DMS153 treated with DMSO at 0.1 percent for 48 hours (cell line): ENCODE data around the gene TMEM247.

Experiments used
- DNase-seq: peaks from one replicate; lab custom pipeline; 2025; ENCODE audit not compliant: unreplicated experiment; lab: John Stamatoyannopoulos, UW

TMEM247 gene

DNA sequence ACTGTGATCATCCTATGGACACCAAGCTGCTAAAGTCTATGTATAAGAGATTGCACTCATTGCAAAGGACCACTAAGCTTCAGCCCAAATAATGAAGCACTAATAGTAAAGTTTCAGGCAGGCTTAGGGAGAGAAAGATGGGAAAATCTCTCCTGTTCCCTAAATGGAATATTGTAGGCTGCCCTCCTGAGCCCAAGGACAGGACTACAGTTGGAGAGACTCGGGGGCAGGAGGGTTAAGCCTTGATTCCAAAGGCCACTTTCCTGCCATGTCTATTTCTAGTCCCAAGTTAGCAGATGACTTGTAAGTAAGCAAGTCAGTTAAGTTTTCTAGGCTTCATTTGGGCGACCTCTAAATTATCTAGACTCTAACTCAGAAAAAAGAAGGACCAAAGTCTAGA lies 9.0 kb downstream of the TMEM247 start:
- no peak for DNase-seq

DNA sequence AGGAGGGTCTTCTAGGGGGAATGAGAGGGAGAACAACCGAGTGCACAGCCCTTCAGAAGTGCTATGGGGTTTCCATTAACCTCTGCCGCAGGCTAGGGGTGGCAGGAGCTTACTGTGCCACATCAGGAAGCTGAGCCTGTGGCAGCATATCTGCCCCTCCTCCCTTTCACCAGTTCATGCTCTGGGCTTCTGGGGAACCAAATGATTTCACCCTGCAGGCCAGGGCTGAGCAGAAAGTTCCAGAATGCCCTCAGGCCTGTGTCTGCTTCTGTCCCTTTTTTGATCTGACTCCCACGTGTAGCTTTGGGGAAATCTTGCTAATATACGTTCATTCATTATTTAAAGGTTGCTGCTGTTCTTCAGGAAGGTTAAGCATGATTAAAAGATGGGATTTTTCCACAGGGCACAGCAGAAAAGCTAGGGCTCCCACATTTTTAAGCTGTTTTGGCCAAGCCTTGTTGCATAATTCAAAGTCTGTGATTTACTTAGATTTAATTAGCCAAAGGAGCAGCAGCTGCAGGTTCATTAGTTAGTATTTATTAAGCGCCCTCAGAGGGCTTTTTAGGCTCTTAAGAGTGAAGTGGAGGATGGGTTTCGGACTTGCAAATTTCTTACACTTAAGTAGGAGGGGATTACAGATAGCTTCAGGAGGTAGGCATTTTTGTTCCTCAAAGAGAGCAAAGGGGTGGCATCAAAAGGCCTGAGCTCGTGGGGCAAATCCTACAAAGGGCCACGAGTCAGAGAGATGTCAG lies 10.2 kb downstream of the TMEM247 start:
- no peak for DNase-seq

DNA sequence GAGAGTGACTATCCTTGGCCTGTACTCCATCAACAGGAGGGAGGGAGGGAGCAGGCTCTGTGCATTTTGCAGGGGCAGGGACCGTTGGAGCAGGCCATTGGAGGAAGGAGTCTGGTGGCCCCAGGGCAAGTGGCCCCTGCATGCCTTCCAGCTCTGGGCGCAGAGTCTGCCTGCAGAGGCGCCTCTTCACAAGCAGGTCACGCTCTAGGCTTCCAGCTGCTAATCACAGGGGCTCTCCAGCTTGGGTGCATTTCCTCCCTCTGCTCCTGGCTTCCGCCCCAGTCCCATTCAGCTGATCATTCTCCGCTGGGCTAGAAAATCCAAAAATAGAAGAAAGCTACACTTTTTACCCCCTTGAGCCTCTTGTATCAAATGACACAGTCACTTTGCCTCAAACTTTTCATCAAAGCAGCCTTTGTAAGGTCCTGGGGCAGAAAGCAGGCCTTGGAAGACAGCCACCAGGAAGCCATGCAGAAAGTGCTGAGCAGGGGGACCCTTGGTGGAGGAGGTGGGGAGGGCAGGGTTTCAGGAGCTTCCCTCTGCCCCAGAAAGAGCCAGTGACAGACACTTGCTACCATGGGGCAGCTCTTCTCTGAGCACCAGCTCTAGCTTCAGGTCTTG lies 11.3 kb downstream of the TMEM247 start:
- no peak for DNase-seq

DNA sequence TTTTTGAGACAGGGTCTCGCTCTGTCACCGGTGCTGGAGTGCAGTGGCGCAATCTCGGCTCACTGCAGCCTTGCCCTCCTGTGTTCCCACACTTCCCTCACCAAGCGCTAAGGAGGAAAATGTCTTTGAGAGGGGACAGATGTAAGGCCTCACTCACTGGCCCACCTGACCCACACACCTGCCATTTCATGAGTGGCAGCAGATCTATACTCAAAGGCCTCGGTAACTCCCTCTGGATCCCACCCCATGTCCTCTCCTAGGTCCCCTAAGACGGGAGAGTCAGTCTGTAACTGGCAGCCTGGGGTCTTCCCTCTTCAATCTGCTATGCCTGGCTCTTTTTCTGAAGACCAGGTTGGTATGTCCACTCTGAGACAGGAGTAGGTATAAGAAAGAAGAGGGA lies 12.9 kb downstream of the TMEM247 start:
- no peak for DNase-seq

DNA sequence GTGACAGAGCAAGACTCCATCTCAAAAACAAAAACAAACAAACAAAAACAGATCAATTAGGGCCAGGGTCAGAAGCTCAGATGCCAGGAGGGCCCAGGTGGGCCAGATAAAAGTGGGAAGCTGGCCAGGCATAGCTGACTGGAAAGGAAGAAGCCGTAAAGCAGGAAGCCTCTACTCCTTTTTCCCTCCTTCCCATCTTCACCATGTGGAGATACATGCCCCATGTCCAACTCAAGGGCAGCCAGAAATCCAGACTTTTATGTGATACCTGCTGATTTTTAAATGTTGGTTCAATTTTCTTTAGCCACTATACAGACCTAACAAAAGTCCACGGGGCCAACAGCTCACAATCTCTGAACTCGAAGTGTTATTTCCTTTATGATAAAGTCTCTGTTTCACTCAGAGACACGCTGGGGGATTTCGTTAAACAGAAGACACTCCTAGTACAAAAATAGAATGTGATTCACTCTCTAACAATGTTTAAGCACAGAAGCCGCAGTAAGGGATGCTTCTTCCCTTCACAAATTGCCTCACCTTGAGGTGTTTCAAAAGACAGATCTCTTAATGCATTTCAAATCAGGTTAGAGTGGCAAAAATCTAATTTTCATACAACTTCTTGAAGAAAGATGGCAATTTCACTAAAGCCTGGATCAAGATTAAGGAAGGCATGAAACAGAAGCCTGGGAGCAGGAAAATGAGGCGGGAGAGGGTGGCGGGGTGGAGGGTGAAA lies 14.0 kb downstream of the TMEM247 start:
- DNase-seq: no peak

DNA sequence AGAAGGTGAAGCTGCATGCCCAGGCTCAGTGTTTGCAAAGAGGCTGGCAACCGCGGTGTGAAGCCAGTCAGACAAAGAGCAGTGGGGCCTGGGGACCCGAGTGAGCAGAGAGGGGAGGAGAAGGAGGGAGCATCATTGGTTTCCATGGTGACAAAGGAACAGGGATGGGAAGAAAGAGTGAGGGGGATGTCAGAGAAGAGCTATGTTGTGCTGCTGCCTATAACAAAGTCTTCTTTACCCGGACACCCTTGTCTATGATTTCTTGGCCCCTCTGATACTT lies 14.5 kb downstream of the TMEM247 start:
- no peak for DNase-seq

DNA sequence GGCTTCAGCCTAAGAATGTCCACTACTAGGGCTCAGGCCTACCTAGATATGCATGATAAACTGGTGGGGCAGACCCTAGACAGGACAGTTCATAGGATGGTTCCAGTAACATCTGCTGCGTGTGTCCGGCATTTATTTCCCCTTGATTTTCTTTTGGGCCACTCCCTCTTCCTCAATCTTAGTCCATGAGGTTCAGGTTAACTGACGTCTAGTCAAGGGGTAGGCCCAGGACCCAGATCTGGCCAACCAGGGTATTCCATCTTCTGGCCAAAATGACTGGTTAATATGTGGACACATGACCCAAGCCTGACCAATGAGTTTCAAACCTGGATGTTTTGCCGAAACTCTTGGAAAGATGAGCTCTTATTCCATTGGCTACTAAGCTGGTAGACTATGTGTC lies 15.2 kb downstream of the TMEM247 start:
- no peak for DNase-seq

DNA sequence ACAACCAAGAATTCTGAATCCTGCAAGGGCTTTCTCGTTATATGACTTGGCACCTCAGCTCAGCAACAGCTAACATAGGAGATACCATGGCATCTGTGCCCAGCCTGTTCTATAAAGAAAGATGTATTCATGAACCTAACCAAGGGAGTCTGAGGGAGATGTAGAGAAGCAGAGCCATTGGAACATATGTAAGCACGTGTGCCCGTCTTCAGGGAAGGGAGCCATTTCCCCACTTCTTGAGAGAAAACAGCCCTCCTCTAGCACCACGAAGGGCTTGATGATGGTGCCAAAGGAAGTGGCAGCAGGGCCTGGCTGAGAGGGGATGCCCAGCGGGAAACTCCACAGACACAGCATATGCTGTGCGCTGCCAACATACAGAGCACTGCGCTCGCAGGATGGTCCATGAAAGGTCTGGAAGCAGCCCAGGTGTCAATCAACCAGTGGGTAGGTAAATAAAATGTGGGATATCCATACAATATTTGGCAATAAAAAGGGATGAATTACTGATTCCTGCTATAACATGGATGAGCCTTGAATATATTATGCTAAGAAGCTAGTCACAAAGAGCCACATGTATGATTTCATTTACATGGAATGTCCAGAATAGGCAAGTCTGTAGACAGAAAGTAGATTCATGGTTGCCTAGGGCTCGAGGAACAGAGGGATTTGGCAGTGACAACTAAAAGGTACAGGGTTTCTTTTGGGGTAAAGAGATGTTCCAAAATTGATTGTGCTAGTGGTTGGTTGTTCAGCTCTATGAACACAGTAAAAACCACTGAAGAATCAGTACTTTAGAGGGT lies 16.1 kb downstream of the TMEM247 start:
- DNase-seq: no peak

DNA sequence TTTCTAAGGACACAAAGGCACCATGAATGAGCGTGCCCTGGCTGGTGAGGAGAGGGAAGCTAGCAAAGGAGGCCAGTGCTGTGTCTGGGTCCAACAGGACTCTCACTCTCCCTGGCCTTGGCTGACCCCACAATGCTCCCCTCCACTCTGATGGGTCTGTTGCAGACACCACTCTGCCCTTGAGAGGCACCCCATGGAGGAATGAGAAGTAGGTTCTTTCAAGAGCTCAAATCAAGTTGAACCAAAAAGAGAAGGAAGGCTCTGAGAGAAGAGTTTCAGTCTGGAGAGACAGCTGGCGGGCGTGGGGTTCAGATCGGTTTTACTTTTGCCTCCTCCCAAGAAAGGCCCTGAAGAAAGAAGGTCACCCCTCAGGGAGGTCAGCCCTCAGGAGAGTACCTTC lies 18.4 kb downstream of the TMEM247 start:
- DNase-seq: no peak

DNA sequence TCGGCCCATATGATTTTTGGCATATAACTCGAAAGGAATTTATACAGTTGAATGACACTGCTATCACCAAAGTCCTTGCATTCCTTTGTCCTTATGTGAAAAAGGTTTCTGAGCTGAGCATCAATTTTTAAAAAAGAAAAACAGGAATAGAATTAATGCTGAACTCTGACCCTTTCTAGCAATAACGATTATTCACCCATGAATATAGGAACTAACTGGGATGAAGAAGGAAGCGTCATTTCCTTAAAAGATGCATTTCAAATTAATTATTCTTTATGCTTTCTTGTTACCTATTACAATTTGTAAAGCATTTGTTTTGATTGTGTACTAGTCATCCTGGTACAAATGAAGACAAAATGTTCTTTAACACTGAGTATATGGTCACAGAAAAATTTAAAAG lies 19.3 kb downstream of the TMEM247 start:
- DNase-seq: no peak

DNA sequence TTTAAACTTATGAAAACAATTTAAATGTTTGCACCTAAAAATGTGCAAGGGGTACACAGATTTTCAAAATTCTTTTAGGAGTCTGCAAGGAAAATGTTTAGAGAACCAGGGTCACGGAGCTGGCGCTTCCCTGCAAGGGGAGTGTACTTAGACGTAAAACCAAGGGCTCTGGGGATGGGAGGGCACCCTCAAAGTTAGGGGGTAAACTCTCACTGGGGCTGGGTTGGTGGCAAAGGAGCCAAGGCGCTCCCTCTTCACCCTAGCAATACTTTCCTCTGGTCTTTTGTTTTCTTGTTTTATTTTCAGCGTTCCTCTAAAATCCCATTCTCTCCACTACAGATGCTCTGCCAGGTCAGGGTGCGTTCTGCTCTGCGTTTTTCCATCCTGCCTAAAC lies 20.0 kb downstream of the TMEM247 start:
- DNase-seq: no peak

DNA sequence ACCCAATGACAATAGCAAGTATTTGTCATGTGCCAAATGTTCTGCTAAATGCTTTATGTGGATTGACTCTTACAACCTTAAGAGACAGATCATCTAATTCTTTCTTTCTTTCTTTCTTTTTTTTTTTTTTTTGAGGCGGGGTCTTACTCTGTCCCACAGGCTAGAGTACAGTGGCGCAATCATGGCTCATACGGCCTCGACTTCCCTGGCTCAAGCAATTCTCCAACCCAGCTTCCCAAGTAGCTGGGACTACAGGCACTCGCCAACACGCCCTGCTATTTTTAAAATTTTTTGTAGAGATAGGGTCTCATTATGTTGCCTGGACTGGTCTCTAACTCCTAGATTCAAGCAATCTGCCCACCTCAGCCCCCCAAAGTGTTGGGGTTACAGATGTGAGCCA lies 21.4 kb downstream of the TMEM247 start:
- no peak for DNase-seq

DNA sequence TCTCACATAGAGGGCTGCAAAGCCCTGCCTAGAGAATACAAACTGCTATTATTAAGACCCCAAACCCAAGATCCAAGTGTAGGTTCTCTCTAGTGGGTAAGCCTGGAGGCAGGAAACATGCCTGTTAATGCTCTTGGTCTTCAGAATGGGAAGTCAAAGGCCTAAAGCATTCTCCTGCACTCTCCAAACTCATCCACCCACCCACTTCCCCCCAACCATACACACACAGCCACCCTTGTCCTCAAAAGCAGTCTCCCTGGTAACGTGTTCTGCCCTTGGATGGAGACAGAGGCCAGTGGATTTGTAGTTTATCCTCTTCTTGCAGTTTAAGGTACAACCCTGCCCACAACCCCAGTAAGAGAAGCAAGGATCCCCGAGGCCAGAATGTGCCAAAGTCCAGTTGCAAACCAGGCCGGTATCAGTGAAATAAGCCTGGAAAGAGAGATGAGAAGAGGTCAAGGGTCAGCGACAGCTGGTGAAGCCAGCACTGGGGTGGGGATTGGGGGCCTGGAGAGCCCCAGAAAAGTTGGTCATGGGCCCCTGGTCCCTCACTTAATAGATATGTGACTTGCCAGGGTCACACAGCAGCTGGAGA lies 23.0 kb downstream of the TMEM247 start:
- DNase-seq: no peak

DNA sequence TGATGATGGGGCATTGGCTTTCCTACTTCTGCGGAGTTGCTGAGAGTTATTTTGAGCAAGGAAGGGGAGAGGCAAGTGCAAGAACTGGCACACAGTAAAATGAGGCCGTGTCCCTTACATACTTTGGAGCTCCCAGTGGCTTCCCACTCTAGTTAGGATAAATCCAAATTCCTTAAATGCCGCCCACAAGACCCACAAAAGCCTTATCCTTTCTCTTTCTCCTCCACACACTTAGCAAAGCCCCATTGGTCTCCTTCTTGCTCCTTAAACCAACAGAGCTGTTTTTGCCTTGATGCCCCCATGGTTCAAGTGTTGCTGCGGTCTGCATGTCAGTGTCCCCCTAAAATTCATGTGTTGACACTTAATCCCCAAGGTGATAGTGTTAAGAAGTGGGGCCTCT lies 24.3 kb downstream of the TMEM247 start:
- no peak for DNase-seq

DNA sequence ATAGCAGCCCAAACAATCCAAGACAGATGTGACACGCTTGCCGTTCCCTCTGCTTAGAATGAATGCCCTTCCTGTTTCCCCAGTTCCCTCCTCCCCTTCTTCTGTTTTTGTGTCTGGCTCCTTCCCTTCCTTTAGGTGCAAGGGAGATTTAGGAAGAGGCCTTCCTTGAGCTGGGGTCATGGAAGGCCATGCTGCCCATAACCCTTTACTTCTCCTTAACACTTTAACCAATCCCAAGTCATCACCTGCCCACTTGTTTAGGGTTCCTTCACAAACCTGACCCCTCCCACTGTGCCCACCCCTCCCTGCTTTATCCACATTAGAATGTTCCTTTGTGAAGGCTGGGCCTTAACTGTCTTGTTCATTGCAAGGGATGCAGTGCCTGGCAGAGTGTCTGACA lies 24.9 kb downstream of the TMEM247 start:
- no peak for DNase-seq

DNA sequence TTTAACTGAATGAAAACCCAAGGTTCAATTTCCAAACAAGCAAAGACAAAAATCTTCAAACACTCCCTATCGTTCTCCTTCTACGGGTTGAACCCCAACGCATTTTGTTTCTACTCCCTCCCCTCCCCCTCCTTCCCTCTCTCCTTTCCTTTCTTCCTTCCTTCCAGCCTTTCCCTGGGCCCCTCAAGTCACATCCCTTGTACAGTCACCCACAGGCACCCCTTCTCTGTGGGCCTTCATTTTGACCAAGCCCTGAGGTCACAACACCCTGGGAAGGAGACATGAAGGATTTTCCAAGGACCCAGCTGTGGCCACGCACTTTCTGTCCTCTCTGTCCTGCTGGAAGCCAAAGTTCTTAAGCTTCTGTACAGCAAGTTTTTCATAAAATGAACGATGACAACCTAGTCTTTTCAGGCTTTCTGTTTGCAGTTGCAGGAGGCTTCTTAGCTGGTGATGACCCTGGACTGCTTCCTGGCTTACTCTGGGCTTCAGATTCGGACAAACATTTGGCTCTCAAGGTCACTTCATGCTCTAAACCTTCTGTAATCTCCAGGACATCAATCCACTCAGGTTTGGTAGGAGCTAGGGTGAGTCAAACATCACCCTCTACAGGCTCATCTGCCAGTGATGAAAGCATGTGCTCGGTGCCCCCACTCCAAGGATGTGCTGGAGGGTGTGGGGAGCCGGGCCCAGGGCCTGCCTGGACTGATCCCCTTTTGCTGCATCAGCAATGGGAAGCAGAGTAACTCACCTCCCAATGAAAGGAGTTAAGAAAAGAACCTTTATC lies 25.5 kb downstream of the TMEM247 start:
- DNase-seq: no peak

DNA sequence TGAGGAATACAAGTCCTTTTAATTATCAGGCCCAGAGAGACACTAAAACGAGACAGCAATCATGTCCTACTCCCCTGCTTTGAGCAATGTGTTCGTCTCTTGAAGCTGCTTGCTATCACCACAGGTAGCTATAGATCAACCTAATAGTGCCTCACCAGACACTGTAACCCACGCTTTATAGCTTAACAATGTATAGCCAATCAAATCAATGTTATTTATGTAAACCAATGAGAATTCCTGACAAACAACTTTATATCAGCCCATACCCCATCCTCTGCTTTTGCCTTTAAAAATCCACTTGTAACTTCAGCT lies 26.1 kb downstream of the TMEM247 start:
- DNase-seq: no peak

DNA sequence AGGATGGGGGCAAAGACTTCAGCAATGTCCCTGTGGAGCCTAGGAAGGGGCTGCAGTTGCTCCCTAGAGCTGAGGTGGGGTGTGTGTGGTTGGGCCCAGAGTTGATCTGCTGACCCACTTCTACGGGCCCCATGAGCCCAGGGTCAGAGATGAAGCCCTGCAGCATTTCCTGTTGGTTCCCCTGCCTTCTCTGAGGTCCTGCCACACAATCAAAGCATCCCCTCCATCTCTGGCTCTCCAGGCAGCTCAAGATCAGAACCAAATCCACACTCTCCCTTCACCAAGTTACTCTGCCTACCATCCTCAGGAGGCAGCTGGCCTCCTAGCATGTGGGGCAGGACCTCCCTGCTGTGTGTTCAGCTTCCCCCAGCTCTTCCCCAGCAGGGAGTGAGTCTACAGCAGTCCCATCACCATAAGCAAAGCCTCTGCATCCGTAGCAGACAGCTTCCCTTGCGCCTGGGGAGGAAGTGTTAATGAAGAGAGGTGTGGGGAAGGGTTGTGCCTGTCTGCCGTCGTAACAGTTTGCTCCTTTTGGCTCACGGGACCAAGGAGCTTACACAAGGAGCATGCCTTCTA lies 26.9 kb downstream of the TMEM247 start:
- no peak for DNase-seq

DNA sequence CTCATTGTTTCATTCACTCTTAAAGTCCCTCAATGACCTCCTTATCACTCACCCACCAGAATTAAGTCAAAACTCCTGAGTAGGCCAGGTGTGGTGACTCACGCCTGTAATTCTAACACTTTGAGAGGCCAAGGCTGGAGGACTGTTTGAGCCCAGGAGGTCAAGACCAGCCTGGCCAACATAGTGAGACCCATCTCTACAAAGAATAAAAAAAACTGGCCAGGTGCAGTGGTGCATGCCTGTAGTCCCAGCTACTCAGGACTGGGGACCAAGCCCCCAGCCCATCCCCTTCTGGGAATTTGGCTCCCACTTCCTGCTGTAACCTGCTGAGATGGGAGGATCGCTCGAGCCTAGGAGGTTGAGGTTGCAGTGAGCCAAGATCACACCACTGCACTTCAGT lies 28.9 kb downstream of the TMEM247 start:
- DNase-seq: no peak

DNA sequence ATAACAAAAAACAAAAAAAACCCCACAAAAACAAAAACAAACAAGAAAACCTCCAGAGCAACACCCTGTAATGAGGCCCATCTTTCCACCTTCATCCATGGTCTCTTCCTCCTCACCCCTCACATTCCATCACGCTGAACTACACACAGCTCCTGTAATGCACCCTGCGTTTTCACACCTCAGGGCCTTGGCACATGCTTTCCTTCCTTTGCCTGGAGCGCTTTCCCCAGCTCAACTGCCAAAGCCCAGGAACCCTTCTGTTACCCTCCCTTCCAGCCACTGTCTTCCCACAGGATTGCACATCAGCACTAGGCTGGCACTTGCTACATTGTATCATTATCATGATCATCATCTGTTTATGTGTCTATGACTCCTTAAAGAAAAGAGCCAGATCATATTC lies 29.4 kb downstream of the TMEM247 start:
- DNase-seq: no peak
